ENCODE measurements around the gene MOB3A. TPM values are rescaled to one million over a fixed set of nuclear protein-coding genes. Genes with fewer than 3 reads are reported as not detected.

Gene MOB3A
- total RNA-seq, 2 experiments from 2014 or later = 117 to 122 TPM

Other genes starting within 250 kb of the MOB3A start
- 10 to 100 TPM; 41.9 to 45.3 TPM for gene REXO1, start 247.8 kb downstream of the MOB3A start, total RNA-seq
- gene KLF16, start 232.7 kb downstream of the MOB3A start, total RNA-seq = 10 to 100 TPM; 23.3 to 24.2 TPM
- gene ABHD17A, start 210.8 kb downstream of the MOB3A start, total RNA-seq = 100 to 1,000 TPM; 108 to 110 TPM
- 1 to 10 TPM; 5.7 to 5.8 TPM for gene ADAT3, start 190.9 kb downstream of the MOB3A start, total RNA-seq
- gene SCAMP4, start 190.9 kb downstream of the MOB3A start, total RNA-seq = 10 to 100 TPM; 24.2 to 28.4 TPM
- 10 to 100 TPM; 63.7 to 66.2 TPM for gene CSNK1G2, start 155.2 kb downstream of the MOB3A start, total RNA-seq
- gene BTBD2, start 80.6 kb downstream of the MOB3A start, total RNA-seq = 10 to 100 TPM; 37.3 to 42.9 TPM
- 100 to 1,000 TPM; 143 to 157 TPM for gene MKNK2, start 45.1 kb downstream of the MOB3A start, total RNA-seq
- 10 to 100 TPM; 14.2 to 16.4 TPM for gene IZUMO4, start 589 bp upstream of the MOB3A start, total RNA-seq
- gene AP3D1, start 55.2 kb upstream of the MOB3A start, total RNA-seq = 10 to 100 TPM; 84.6 to 89.1 TPM
- 10 to 100 TPM; 50.2 to 53.7 TPM for gene DOT1L, start 67.6 kb upstream of the MOB3A start, total RNA-seq
- gene PLEKHJ1, start 140.0 kb upstream of the MOB3A start, total RNA-seq = 10 to 100 TPM; 60.8 to 64.0 TPM
- gene SF3A2, start 140.5 kb upstream of the MOB3A start, total RNA-seq = 100 to 1,000 TPM; 123 to 134 TPM
- gene AMH, start 153.0 kb upstream of the MOB3A start, total RNA-seq = 1 to 10 TPM; 2.8 to 3.4 TPM
- 1 to 10 TPM in 1 of 2 experiments, under 1 TPM in 1; 0.56 to 1.2 TPM for gene JSRP1, start 160.1 kb upstream of the MOB3A start, total RNA-seq
- not detected for gene PEAK3, start 185.8 kb upstream of the MOB3A start, total RNA-seq
- under 1 TPM in 1 of 2 experiments, not detected in 1; 0.10 TPM for gene LINGO3, start 211.8 kb upstream of the MOB3A start, total RNA-seq
- 100 to 1,000 TPM; 137 to 144 TPM for gene LSM7, start 232.3 kb upstream of the MOB3A start, total RNA-seq
- 10 to 100 TPM; 43.8 TPM for gene SPPL2B, start 232.4 kb upstream of the MOB3A start, total RNA-seq